K562 (cell line): Measurements from ENCODE around the gene CTNNBL1. TPM values are rescaled to one million over a fixed set of nuclear protein-coding genes. Genes with fewer than 3 reads are reported as not detected.

Experiments used
- ATAC-seq: fragments of 200-7000 bp; cut with Tn5 transposase; 3 replicates; pipeline ENCODE4 v1.9.1; 2020; ENCODE audit warnings: moderate library complexity
- BruUV-seq: library from RNA; stranded (reverse); fragments of 400-500 nt; replicated peaks from 2 replicates; lab custom pipeline; 2021; lab: Mats Ljungman, UMichigan
- CTCF ChIA-PET: fragments of 300-600 bp; formaldehyde crosslinking; extraction: SDS; loops from one replicate; lab custom pipeline; 2021; ENCODE audit warnings: low intra/inter-chr PET ratio; lab: Yijun Ruan, JAX
- POLR2A ChIA-PET: fragments of 300-600, 350-650 bp; sonication (Branson Sonifier 250); formaldehyde crosslinking; extraction: SDS; loops from one replicate; lab custom pipeline; 2021; ENCODE audit warnings: antibody characterized with exemption, inconsistent platforms; lab: Yijun Ruan, JAX
- DNase-seq, 4 experiments: peaks; one replicate each; pipeline versions ENCODE4 v3.0.0 to v3.0.0-alpha.2; 2011 to 2018; ENCODE audit warnings: low spot score in 3 of 4, mixed read lengths in 3 of 4; ENCODE audit errors: extremely low read depth in 1 of 4
- FAIRE-seq: peaks from 2 replicates; lab custom pipeline; 2011; peaks lifted over from hg19 to GRCh38; lab: Jason Lieb, UNC
- H2AFZ ChIP-seq: 2 replicates; pipeline ENCODE4 v1.6.0; 2011; ENCODE audit warnings: low read depth, low read length, control low read depth, inconsistent platforms
- H3K27ac ChIP-seq: fragments of 200-600 bp; 3 replicates; pipeline ENCODE4 v1.8.0; 2011; ENCODE audit warnings: low read depth, mild to moderate bottlenecking, control low read depth, inconsistent platforms, low read length, moderate library complexity, mixed read lengths; ENCODE audit errors: extremely low read depth
- H3K27me3 ChIP-seq, 2 experiments: fragments of 300-600 bp in 1 of 2; 2 replicates in 1 of 2; 3 replicates in 1 of 2; pipeline versions ENCODE4 v1.6.0 to v1.8.0; 2011; ENCODE audit warnings: inconsistent platforms in 2 of 2, low read length in 2 of 2, mild to moderate bottlenecking in 1 of 2, mixed read lengths in 1 of 2, moderate library complexity in 1 of 2; ENCODE audit not compliant: control insufficient read depth in 2 of 2, insufficient read depth in 2 of 2
- H3K36me3 ChIP-seq: fragments of 300-600 bp; 3 replicates; pipeline ENCODE4 v1.8.0; 2011; ENCODE audit warnings: mild to moderate bottlenecking, low read length, inconsistent platforms; ENCODE audit not compliant: control insufficient read depth, insufficient read depth
- H3K4me1 ChIP-seq, 2 experiments: fragments of 200-600 bp in 1 of 2; replicated peaks in 1 of 2; 2 replicates in 1 of 2; 3 replicates in 1 of 2; pipeline versions ENCODE4 v1.5.1 to v1.8.0; 2011; ENCODE audit warnings: inconsistent platforms in 2 of 2, low read length in 2 of 2, mild to moderate bottlenecking in 1 of 2, mixed read lengths in 1 of 2, moderate library complexity in 1 of 2; ENCODE audit not compliant: control insufficient read depth in 2 of 2, insufficient read depth in 2 of 2
- H3K4me2 ChIP-seq: 2 replicates; pipeline ENCODE4 v1.6.1; 2011; ENCODE audit warnings: low read length, control low read depth, inconsistent platforms, mixed read lengths; ENCODE audit not compliant: insufficient read depth
- H3K4me3 ChIP-seq: fragments of 200-600 bp; sonication (generic), shearing (Covaris generic); 2 replicates; pipeline ENCODE4 v1.5.1; 2016; ENCODE audit warnings: control low read depth, inconsistent platforms
- H3K79me2 ChIP-seq: fragments of 200-600 bp; 3 replicates; pipeline ENCODE4 v1.8.0; 2011; ENCODE audit warnings: low read length, inconsistent platforms; ENCODE audit not compliant: control insufficient read depth, insufficient read depth
- H3K9ac ChIP-seq, 2 experiments: 2 replicates each; pipeline versions ENCODE4 v1.6.0 to v1.6.1; 2011; ENCODE audit warnings: low read depth in 2 of 2, low read length in 2 of 2, control low read depth in 1 of 2, inconsistent platforms in 1 of 2, mild to moderate bottlenecking in 1 of 2, mixed read lengths in 1 of 2; ENCODE audit not compliant: insufficient read depth in 1 of 2
- H3K9me1 ChIP-seq: one replicate; pipeline ENCODE4 v1.6.0; 2011; ENCODE audit warnings: inconsistent platforms, mild to moderate bottlenecking, low read length, moderate library complexity; ENCODE audit not compliant: control insufficient read depth, insufficient read depth
- H3K9me3 ChIP-seq: replicated peaks from 2 replicates; pipeline ENCODE4 v1.5.1; 2011; ENCODE audit warnings: low read depth, low read length, inconsistent platforms; ENCODE audit not compliant: control insufficient read depth, insufficient read depth
- H4K20me1 ChIP-seq: replicated peaks from 2 replicates; pipeline ENCODE4 v1.6.1; 2011; ENCODE audit warnings: low read length, inconsistent platforms, mixed read lengths; ENCODE audit not compliant: control insufficient read depth, insufficient read depth
- EP400 ChIP-seq: fragments of 450-650 bp; IDR thresholded peaks from 2 replicates; pipeline ENCODE4 v1.6.1; 2017; ENCODE audit warnings: antibody characterized with exemption, mild to moderate bottlenecking, moderate library complexity
- FOXP1 ChIP-seq: sonication (generic); formaldehyde crosslinking; IDR thresholded peaks from 2 replicates; pipeline ENCODE4 v1.8.0; 2022; ENCODE audit warnings: mild to moderate bottlenecking, missing genetic modification reagents
- HNRNPLL ChIP-seq: fragments of 200-400 bp; formaldehyde crosslinking; IDR thresholded peaks from 2 replicates; pipeline ENCODE4 v1.6.1; 2017; ENCODE audit warnings: low read length, low read depth, mild to moderate bottlenecking; ENCODE audit not compliant: poor library complexity, severe bottlenecking
- TBL1XR1 ChIP-seq, 2 experiments: IDR thresholded peaks; 2 replicates each; pipeline ENCODE4 v1.6.1; 2012; ENCODE audit warnings: improper control_type of control experiment in 2 of 2, low read length in 2 of 2, mild to moderate bottlenecking in 1 of 2
- VEZF1 ChIP-seq: fragments of 200-800 bp; sonication (Bioruptor generic); IDR thresholded peaks from 2 replicates; pipeline ENCODE4 v1.6.1; 2017; ENCODE audit warnings: missing genetic modification characterization, missing compliant biosample characterization
- ZNF695 ChIP-seq: fragments of 450-650 bp; formaldehyde crosslinking; IDR thresholded peaks from 2 replicates; pipeline ENCODE4 v1.4.0; 2020; ENCODE audit warnings: mild to moderate bottlenecking, moderate library complexity
- WGBS: fragments of 100-300 bp; shearing (Covaris generic); methylation state at CpG from one replicate; pipeline ENCODE4 v1.1.6; 2016; ENCODE audit warnings: low coverage, mixed read lengths; ENCODE audit not compliant: insufficient coverage; ENCODE audit errors: missing lambda C conversion rate; 5-methylcytosine and 5-hydroxymethylcytosine counted together
- in situ Hi-C: fragments of 300-500 bp; cut with MboI; formaldehyde crosslinking; loops from 4 replicates; pipeline ENCODE4 v1.15.0; 2018; ENCODE audit warnings: inconsistent platforms, mixed read lengths
- intact Hi-C: fragments of 100-400 bp; cut with micrococcal nuclease; formaldehyde crosslinking; loops from 2 replicates; pipeline ENCODE4 v1.14.2; 2022
- polyA plus RNA-seq, 8 experiments: library from polyadenylated mRNA; depleted of rRNA in 4 of 8; stranded (reverse) in 5 of 8; unstranded in 3 of 8; fragments of >200 nt; fragmentation: Nextera tagmentation in 2 of 8; fragmentation: Illumina TruSeq in 1 of 8; extraction: Ambion mirVana in 2 of 8; extraction: Trizol in 1 of 8; gene quantifications; 2 replicates each; pipeline versions ENCODE4 v1.2.1 to v1.2.3, GENCODE V29; 2011 to 2014; ENCODE audit warnings: inconsistent platforms in 1 of 8, missing spikeins in 1 of 8
- total RNA-seq, 7 experiments: library from RNA; depleted of rRNA in 6 of 7; stranded (reverse); fragments of >200 nt in 6 of 7; fragmentation: Illumina TruSeq in 2 of 7; extraction: Trizol in 2 of 7; gene quantifications; 2 replicates each; pipeline versions ENCODE4 v1.2.1 to v1.2.3, GENCODE V29; 2011 to 2021; ENCODE audit warnings: low replicate concordance in 1 of 7
- TF ChIP-seq, protein P1 (sequence below): sonication (generic); IDR thresholded peaks from 2 replicates; pipeline ENCODE4 v1.6.1; 2016

The CTNNBL1 gene
- total and polyA plus RNA-seq, 9 of the 15 experiments (the other 6 are each of a cell fraction or from before 2014, with no cell fraction given) = 32.4 to 85.6 (median 43.6) TPM

- H2AFZ ChIP-seq = no peak overlapping the region
- peak; percentile 27; the same call in 1 of the 3 replicates for ATAC-seq
- 73% methylated on average over 9 of the region's 9 CpGs for WGBS
- in situ Hi-C loops = no loop called here
- peaks cover 27 to 40% of the 10 kb centered on the region in 2 experiments for H3K4me1 ChIP-seq
- no peak for FAIRE-seq
- ChIA-PET CTCF (no interaction called here), POLR2A (no interaction called here)
- no peaks in the 10 kb centered on the region for H3K27me3 ChIP-seq
- no peak overlapping the region for H3K9ac ChIP-seq
- intact Hi-C loops = no loop called here
- H3K9me1 ChIP-seq = peaks cover 4% of the 10 kb centered on the region
- H3K4me3 ChIP-seq = no peak overlapping the region
- no peak for TF ChIP-seq HNRNPLL
- no peak for TF ChIP-seq ZNF695 (CRISPR knock-in tag)
- TF ChIP-seq EP400 = no peak
- no peak for TF ChIP-seq VEZF1 (CRISPR knock-in tag)
- TF ChIP-seq TBL1XR1 (IDR thresholded peaks at IDR 0.05; ENCODE audit: low read length in 2 of 2) = no peak
- TF ChIP-seq FOXP1 = no peak
- TF ChIP-seq, protein P1, sequence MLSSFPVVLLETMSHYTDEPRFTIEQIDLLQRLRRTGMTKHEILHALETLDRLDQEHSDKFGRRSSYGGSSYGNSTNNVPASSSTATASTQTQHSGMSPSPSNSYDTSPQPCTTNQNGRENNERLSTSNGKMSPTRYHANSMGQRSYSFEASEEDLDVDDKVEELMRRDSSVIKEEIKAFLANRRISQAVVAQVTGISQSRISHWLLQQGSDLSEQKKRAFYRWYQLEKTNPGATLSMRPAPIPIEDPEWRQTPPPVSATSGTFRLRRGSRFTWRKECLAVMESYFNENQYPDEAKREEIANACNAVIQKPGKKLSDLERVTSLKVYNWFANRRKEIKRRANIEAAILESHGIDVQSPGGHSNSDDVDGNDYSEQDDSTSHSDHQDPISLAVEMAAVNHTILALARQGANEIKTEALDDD = peak; percentile 50; the same call in 1 of the 2 replicates
- DNase-seq = peak; percentile 16 to 32 (median 24)
- no peaks in the 10 kb centered on the region for H3K9me3 ChIP-seq
- H4K20me1 ChIP-seq = no peaks in the 10 kb centered on the region
- H3K36me3 ChIP-seq = peaks cover 13% of the 10 kb centered on the region; the same call in 2 of the 3 replicates
- no peak overlapping the region for H3K4me2 ChIP-seq
- BruUV-seq = no TSS peak
- no peak overlapping the region for H3K27ac ChIP-seq
- H3K79me2 ChIP-seq = no peaks in the 10 kb centered on the region
Measured at GRCh38 chr20:37849156-37849555, 155.3 kb downstream of the CTNNBL1 start.
